NCI-H2107 treated with DMSO at 0.1 percent for 48 hours (cell line): ENCODE measurements around the gene COG5.

Source experiments
- DNase-seq: peaks from one replicate; lab custom pipeline; 2025; ENCODE audit not compliant: unreplicated experiment; lab: John Stamatoyannopoulos, UW

Gene COG5

GRCh38 chr7:107201795-107202450 lies 361.8 kb downstream of the COG5 start:
- peak; percentile 49 for DNase-seq

- no peak for DNase-seq
Observed at GRCh38 chr7:107196834-107197610, 366.7 kb downstream of the COG5 start.

DNA sequence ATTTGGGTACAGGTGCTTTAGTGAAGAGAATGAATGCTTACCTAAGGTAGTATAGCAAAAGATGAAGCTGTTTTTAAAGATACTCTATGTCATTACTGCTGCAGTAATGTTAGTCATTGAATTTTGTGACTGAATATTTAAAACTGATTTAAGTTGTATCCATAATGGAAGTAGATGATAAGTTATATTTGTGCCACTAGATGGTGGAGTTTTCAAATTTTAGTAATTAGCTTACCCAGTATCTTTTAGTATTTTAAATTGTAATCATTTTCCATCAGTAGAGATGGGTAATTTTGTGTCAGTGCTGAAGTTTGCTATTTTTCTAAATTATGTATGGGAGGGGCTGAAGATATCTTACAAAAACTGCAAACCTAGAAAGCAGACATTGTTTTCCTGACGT lies 369.7 kb downstream of the COG5 start:
- DNase-seq: no peak

- no peak for DNase-seq
Observed at GRCh38 chr7:107190090-107190489, 373.6 kb downstream of the COG5 start.

GRCh38 chr7:107187774-107188173 lies 375.9 kb downstream of the COG5 start:
- DNase-seq: no peak

DNA sequence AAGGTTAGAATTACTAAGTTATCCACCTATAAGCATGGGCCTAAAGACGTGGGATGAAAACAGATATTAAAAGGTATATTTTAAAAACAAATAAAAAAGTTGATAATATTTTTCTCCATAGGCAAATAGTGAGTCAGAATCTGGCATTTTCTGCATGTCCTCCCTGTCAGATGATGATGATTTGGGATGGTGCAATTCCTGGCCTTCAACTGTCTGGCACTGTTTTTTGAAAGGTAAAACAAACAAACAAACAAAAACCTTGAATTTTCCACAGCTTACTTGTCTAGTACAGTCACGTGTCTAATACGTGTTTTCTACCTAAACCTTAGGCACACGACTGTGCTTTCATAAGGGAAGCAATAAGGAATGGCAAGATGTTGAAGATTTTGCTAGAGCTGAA lies 377.5 kb downstream of the COG5 start:
- no peak for DNase-seq

DNA sequence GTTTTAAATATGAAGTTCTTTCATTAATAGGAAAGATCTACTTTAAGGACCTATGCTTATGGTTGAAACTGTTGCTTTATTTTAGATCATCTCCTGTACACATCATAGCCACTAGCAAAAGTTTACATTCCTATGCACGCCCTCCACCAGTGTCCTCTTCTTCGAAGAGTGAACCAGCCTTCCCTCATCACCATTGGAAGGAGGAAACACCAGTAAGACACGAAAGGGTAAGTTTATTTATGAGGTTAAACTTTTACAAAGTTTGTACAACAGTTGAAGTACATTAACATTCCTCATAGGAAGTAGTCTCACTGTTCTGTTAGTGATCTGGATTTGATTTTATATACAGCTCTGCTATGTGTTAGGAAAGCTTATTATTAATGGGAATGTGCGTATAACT lies 378.0 kb downstream of the COG5 start:
- no peak for DNase-seq

DNA sequence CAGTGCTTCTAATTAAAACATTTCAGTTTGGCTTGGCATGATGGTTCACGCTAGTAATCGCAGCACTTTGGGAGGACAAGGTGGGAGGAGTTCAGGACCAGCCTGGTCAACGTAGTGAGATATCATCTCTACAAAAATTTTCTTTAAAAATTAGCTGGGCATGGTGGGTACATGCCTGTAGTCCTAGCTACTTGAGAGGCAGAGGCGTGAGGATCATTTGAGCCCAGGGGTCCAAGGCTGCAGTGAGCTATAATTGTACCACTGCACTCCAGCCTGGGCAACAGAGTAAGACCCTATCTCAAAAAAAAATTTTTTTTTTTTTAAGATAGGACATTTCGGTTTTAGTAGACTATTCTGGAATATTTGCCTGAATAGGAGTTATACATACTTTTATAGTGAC lies 382.5 kb downstream of the COG5 start:
- no peak for DNase-seq

- DNase-seq: peak; percentile 27
Observed at GRCh38 chr7:107180378-107180777, 383.3 kb downstream of the COG5 start.

- DNase-seq: no peak
Observed at GRCh38 chr7:107179326-107180164, 384.2 kb downstream of the COG5 start.

DNA sequence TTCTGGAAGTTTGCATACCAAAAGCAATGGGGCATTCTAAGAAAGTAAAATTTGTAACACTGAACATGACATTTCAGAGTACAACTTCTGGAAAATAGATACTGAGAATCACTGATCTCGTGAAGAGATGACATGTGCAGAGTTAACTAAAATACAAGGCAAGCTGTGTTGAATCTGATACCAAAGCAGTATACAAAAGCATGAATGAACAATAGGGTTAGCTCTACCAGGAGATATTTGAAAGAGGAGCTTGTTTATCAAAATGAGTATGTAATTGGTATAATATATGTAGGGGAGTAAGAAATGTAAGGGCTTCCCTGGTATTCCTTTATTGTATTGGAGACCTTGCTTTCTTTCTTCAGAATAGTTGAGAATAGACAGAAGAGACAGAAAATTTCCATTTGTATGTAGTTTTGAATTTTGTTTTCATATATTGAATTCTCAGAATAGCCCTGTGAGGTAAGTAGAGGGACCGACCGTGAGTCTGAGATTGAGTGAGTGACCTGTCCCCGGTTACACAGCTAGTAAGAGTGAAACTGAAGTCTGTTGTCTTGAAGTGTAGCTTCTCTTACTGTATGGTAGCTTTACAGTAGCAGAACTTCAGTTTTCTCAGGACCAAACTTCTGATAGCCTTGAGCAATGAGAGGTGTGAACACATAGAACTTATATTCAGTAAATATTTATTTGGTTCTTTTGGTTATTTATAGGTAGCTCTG lies 389.9 kb downstream of the COG5 start:
- no peak for DNase-seq

DNA sequence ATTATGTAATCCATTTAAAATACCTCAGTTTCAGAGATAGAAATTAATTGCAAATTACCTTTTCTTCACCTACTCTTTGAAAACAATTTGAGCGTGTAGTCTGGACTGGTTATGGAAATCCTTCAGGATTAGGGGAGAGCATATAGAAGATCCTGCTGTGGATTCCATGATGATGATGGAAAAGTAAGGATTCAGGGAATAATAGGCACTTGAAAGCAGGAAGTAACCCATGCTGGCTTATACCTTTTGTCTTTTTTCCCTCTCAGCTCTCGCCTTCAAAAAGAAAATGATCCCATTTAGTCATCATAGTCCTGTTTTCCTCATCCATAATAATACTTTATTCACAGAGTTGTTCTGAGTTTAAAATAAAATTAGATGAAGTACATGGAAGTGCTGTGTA lies 390.5 kb downstream of the COG5 start:
- DNase-seq: no peak

DNA sequence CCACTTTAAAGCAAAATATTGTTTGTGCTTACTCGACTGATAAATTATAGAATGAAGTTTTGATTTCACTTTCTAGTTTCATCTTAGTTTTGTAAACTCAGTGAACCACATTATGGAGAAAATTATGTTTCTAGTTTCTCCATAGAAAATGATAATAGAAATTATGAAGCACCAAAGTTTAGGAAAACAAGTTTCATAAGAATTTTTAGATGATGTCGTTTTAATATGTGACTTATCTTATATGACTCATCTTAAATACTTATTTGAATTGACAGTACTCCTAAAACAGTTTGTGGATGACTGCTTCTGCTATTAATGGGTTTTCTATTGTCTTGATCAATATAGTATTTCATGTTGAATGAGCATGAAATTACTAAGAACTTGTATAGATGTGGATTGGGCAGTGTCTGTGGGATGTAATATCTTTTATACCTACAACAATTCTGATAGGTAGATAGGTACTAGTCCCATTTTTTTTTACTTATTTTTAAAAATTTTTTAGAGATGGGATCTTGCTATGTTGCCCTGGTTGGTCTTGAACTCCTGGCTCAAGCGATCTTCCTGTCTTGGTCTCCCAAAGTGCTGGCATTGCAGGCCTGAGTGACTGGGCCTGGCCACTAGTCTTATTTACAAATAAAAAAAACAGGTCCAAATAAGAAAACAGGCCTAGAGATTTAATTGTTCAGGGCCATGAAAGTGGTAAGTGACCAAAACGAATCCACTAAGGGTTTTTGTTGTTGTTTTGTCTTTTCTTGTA lies 391.3 kb downstream of the COG5 start:
- no peak for DNase-seq

DNA sequence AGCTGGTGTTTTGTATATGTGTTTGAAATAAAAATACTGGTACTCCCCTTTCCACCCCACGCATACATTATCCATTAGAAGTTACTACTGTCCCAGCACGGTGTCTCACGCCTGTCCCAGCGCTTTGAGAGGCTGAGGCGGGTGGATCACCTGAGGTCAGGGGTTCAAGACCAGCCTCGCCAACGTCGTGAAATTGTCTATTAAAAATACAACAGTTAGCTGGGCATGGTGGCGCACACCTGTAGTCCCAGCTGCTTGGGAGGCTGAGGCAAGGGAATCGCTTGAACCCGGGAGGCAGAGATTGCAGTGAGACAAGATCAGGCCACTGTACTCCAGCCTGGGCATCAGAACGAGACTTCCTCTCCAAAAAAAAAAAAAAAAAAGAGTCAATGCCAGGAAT lies 392.2 kb downstream of the COG5 start:
- DNase-seq: no peak

DNA sequence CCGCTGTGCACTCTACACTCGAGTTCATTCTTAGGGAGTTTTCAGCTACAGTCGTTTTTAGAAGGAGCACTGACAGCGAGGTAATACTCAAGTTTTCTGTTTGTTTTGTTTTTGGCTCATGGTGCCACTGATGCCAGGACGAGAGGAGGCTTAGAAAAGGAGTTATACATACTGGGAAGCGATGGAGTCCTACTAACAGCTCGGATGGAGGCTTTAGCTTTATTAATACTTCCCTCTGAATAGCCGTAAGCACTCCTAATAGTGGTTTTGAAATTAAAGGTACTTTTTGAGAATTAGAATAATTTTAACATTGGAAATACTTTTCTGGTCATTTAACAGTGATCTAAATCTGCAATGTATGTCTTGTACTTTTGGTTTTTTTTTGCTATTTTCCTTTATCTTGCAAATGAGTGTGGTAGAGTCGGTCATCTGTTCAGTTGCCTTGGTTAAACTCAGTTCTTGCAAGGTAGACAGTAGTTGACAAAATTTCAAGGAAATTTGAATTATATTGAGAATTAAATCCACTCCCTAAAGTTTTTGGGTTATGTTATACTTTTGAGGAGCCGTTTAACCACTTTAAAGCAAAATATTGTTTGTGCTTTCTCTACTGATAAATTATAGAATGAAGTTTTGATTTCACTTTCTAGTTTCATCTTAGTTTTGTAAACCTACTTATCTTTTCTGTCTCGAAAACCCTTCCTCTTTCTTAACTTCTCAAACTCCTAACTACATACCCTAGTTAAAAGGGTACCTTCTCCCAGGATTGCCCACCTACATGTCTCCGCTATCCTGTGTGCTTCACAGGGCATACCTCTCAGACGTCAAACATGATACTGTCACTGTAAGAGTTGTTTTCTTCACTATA lies 393.4 kb downstream of the COG5 start:
- DNase-seq: peak; percentile 73

GRCh38 chr7:107169120-107170050 lies 394.3 kb downstream of the COG5 start:
- DNase-seq: peak; percentile 93

GRCh38 chr7:107168233-107169119 lies 395.2 kb downstream of the COG5 start, which contains the start of gene HBP1:
Gene HBP1 (plus strand): TSS chr7:107169003. CDS start chr7:107179894, 10,891 bp downstream.
- peak; percentile 99 for DNase-seq
